KOPT-K1 (cell line): Measurements from ENCODE around the gene CLCA1.

ENCODE experiments used
- H3K27ac ChIP-seq: fragments of 200-600 bp; sonication (generic); 2 replicates; pipeline ENCODE4 v1.5.1; 2016; ENCODE audit warnings: antibody characterized with exemption, mild to moderate bottlenecking, low read depth, low read length; ENCODE audit not compliant: poor library complexity, severe bottlenecking
- H3K36me3 ChIP-seq: fragments of 200-600 bp; sonication (generic); 2 replicates; pipeline ENCODE4 v1.5.1; 2017; ENCODE audit warnings: antibody characterized with exemption, mild to moderate bottlenecking, low read length, moderate library complexity; ENCODE audit not compliant: insufficient read depth
- H3K9me3 ChIP-seq: fragments of 200-600 bp; sonication (generic); 2 replicates; pipeline ENCODE4 v1.5.1; 2017; ENCODE audit warnings: antibody characterized with exemption, low read length, mild to moderate bottlenecking; ENCODE audit not compliant: insufficient read depth, poor library complexity, severe bottlenecking

Gene CLCA1

GRCh38 chr1:86468501-86468977 lies at the start of gene CLCA1:
Gene CLCA1 (plus strand): TSS chr1:86468927. CDS start chr1:86468972, 45 bp downstream.
- Histone ChIP-seq H3K9me3 (no peaks in the 10 kb centered on the region), H3K27ac (no peak within 1 kb of the TSS), H3K36me3 (no peaks in the 10 kb centered on the region)

GRCh38 chr1:86419277-86419903 lies 49.3 kb upstream of the CLCA1 start:
- no peak overlapping the region for H3K27ac ChIP-seq
- H3K9me3 ChIP-seq, result no peaks in the 10 kb centered on the region
- H3K36me3 ChIP-seq, result no peaks in the 10 kb centered on the region

GRCh38 chr1:86421601-86422280 lies 47.0 kb upstream of the CLCA1 start:
- Histone ChIP-seq H3K9me3 (no peaks in the 10 kb centered on the region), H3K36me3 (no peaks in the 10 kb centered on the region), H3K27ac (no peak overlapping the region)

GRCh38 chr1:86423473-86423872 lies 45.3 kb upstream of the CLCA1 start:
- Histone ChIP-seq H3K36me3 (no peaks in the 10 kb centered on the region), H3K27ac (no peak overlapping the region), H3K9me3 (no peaks in the 10 kb centered on the region)

GRCh38 chr1:86423873-86424272 lies 44.9 kb upstream of the CLCA1 start, which contains the start of gene CLCA2:
Gene CLCA2 (plus strand): TSS chr1:86424171. CDS start chr1:86424248, 77 bp downstream.
- Histone ChIP-seq H3K27ac (no peak within 1 kb of the TSS), H3K36me3 (no peaks in the 10 kb centered on the region), H3K9me3 (no peaks in the 10 kb centered on the region)

- Histone ChIP-seq H3K9me3 (no peaks in the 10 kb centered on the region), H3K27ac (no peak overlapping the region), H3K36me3 (no peaks in the 10 kb centered on the region)
These were observed 39.5 kb upstream of the CLCA1 start for GRCh38 chr1:86429122-86429725.

- Histone ChIP-seq H3K27ac (no peak overlapping the region), H3K9me3 (no peaks in the 10 kb centered on the region), H3K36me3 (no peaks in the 10 kb centered on the region)
These were observed 38.9 kb upstream of the CLCA1 start for GRCh38 chr1:86429835-86430234.

- Histone ChIP-seq H3K27ac (no peak overlapping the region), H3K9me3 (no peaks in the 10 kb centered on the region), H3K36me3 (no peaks in the 10 kb centered on the region)
These were observed 38.4 kb upstream of the CLCA1 start for GRCh38 chr1:86430376-86430775.

- Histone ChIP-seq H3K36me3 (no peaks in the 10 kb centered on the region), H3K27ac (no peak overlapping the region), H3K9me3 (no peaks in the 10 kb centered on the region)
These were observed 34.7 kb upstream of the CLCA1 start for GRCh38 chr1:86434059-86434458.

- H3K36me3 ChIP-seq, result no peaks in the 10 kb centered on the region
- H3K9me3 ChIP-seq, result no peaks in the 10 kb centered on the region
- no peak overlapping the region for H3K27ac ChIP-seq
These were observed 33.4 kb upstream of the CLCA1 start for GRCh38 chr1:86435327-86435726.

- no peak overlapping the region for H3K27ac ChIP-seq
- H3K36me3 ChIP-seq, result no peaks in the 10 kb centered on the region
- H3K9me3 ChIP-seq, result no peaks in the 10 kb centered on the region
These were observed 32.7 kb upstream of the CLCA1 start for GRCh38 chr1:86436041-86436440.

- H3K36me3 ChIP-seq, result no peaks in the 10 kb centered on the region
- no peak overlapping the region for H3K27ac ChIP-seq
- H3K9me3 ChIP-seq, result no peaks in the 10 kb centered on the region
These were observed 27.1 kb upstream of the CLCA1 start for GRCh38 chr1:86441581-86441980.

GRCh38 chr1:86441997-86442396 lies 26.7 kb upstream of the CLCA1 start:
- no peaks in the 10 kb centered on the region for H3K36me3 ChIP-seq
- H3K9me3 ChIP-seq, result no peaks in the 10 kb centered on the region
- no peak overlapping the region for H3K27ac ChIP-seq

GRCh38 chr1:86445919-86446318 lies 22.8 kb upstream of the CLCA1 start:
- Histone ChIP-seq H3K27ac (no peak overlapping the region), H3K9me3 (no peaks in the 10 kb centered on the region), H3K36me3 (no peaks in the 10 kb centered on the region)

GRCh38 chr1:86447198-86447790 lies 21.4 kb upstream of the CLCA1 start:
- H3K27ac ChIP-seq, result no peak overlapping the region
- H3K9me3 ChIP-seq, result no peaks in the 10 kb centered on the region
- no peaks in the 10 kb centered on the region for H3K36me3 ChIP-seq
